ENCODE measurements around the gene MT1A. TPM values are rescaled to one million over a fixed set of nuclear protein-coding genes. Genes with fewer than 3 reads are reported as not detected.
"Not testable (repeated sequence)": the region's sequence is repeated elsewhere in the genome, so short reads cannot be mapped to it uniquely, and the experiment has no call there.

The MT1A gene
- total RNA-seq, 4 donors from 2014 or later, result 7.1 to 23.6 (median 16.8) TPM

DNA sequence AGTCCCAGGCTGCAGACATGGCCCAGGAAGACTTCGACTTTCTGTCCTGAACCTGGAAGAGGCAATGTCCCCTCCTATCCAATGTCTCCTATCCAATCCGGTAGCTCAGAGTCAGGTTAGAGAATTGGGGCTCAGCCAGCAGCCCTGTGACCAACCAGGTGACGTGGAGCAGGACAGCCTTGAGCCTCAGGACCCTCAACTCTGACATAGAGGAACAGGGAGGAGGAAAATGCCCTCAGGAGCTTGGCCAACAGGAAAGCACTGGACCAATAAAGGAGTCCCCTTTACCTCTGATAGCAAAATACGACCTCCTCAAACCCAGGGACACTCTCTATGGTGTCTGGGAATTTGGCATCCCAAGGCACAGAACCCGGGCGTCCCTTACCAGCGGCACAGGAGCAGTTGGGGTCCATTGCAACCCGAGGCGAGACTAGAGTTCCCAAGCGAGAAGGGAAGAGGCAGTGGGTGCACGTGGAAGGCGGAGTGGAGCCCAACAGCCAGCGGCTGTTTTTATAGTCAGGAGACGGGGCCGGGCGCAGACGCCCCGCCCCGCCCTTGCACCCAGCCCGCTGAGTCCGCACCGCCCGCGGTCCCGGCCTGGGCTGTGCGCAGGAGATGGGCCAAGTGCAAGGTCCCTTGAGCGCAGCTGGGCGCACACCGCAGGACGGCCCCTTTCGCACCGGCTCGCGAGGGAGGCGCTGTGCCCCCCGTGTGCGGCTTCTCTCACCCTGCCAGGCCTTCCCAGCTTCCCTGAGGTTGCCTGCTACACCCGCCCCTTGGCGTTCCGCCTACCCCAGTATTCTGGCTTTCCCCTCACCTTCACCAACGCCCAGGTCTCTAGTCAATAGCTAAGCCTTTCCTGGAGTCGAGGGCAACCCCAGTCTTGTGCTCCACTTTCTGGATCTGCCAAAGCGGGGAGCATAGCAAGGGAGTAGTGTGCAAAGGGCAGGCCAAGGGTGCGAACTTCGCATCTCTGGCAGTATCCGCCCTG lies 29.4 kb downstream of the MT1A start, which contains the start of gene MT1G:
Gene MT1G (minus strand): TSS at position 485 of the 991 bp plus-strand sequence. CDS start 72 bp downstream, at position 413.
- Histone ChIP-seq H3K36me3 (no peaks in the 10 kb centered on the region), H3K27ac (peak within 1 kb of the TSS; percentile 47 to 83 (median 65)), H3K27me3 (no peaks in the 10 kb centered on the region), H3K4me3 (replicated peaks in 1 of 3) (peak within 1 kb of the TSS in 2 of 3 donors; percentile 43 to 59), H3K4me1 (peaks cover 12 to 35% of the 10 kb centered on the region in 2 donors), H3K9me3 (no peaks in the 10 kb centered on the region)
- DNase-seq, result peak; percentile 87 to 89
- intact Hi-C loops (cut with DNase I), result no loop called here
- WGBS, 2 donors, result 14 to 24% methylated on average over 22 to 44 of the region's 46 CpGs
- TF ChIP-seq POLR2A (IDR thresholded peaks at IDR 0.05), result peak; percentile 94
- TF ChIP-seq, protein P1, sequence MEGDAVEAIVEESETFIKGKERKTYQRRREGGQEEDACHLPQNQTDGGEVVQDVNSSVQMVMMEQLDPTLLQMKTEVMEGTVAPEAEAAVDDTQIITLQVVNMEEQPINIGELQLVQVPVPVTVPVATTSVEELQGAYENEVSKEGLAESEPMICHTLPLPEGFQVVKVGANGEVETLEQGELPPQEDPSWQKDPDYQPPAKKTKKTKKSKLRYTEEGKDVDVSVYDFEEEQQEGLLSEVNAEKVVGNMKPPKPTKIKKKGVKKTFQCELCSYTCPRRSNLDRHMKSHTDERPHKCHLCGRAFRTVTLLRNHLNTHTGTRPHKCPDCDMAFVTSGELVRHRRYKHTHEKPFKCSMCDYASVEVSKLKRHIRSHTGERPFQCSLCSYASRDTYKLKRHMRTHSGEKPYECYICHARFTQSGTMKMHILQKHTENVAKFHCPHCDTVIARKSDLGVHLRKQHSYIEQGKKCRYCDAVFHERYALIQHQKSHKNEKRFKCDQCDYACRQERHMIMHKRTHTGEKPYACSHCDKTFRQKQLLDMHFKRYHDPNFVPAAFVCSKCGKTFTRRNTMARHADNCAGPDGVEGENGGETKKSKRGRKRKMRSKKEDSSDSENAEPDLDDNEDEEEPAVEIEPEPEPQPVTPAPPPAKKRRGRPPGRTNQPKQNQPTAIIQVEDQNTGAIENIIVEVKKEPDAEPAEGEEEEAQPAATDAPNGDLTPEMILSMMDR (IDR thresholded peaks at IDR 0.05), result no peak

DNA sequence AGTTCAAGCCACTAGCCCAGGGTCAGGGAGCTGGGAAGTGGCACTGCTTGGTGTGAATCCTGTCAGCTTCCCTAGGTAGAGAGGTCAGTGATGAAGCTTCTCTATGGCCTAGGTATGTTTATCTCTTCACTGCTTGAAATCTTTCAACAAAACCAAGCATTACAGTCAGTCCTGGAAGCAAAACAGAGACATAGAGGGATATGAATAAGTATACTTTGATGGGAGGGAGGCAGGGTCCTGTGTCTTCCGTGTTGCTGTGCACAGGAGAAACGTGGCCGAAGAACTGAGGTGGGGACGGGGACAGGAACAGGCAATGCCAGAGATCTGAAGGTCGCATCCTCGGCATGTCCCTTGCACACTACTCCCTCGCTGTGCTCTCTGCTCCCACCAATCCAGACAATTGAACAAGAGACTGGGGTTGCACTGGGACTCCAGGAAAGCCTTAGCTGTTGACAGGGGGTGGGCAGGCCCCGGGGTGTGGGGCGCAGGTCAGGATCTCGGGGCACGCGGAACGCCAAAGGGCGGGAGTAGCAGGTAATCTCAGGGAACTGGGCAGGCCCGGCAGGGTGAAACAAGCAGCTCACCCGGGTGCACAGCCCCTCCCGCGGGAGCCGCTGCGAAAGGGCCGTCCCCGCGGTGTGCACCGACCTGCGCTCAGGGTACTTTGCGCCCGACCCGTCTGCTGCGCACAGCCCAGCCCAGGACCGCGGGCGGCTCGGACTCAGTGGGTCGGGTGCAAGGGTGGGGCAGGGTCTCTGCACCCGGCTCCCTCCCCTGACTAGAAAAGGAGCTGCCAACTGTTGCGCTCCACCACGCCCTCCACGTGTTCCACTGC lies 30.8 kb downstream of the MT1A start, which contains the start of gene MT1H:
Gene MT1H (plus strand): TSS at position 810 of the 835 bp plus-strand sequence. CDS start 71 bp downstream, outside the sequence.
- intact Hi-C loops (cut with DNase I), result no loop called here
- TF ChIP-seq, protein P1 (IDR thresholded peaks at IDR 0.05), result no peak
- peak in 1 of 2 donors; percentile 61 for TF ChIP-seq POLR2A (IDR thresholded peaks at IDR 0.05)
- Histone ChIP-seq H3K4me3 (replicated peaks in 1 of 3) (peak within 1 kb of the TSS in 1 of 3 donors; percentile 2), H3K4me1 (peaks cover 12 to 35% of the 10 kb centered on the region in 2 donors), H3K9me3 (no peaks in the 10 kb centered on the region), H3K36me3 (no peaks in the 10 kb centered on the region), H3K27me3 (no peaks in the 10 kb centered on the region), H3K27ac (peak within 1 kb of the TSS in 1 of 3 donors; percentile 65)
- peak; percentile 58 to 66 for DNase-seq
- 42 to 51% methylated on average over 16 to 18 of the region's 38 CpGs for WGBS, 2 donors

DNA sequence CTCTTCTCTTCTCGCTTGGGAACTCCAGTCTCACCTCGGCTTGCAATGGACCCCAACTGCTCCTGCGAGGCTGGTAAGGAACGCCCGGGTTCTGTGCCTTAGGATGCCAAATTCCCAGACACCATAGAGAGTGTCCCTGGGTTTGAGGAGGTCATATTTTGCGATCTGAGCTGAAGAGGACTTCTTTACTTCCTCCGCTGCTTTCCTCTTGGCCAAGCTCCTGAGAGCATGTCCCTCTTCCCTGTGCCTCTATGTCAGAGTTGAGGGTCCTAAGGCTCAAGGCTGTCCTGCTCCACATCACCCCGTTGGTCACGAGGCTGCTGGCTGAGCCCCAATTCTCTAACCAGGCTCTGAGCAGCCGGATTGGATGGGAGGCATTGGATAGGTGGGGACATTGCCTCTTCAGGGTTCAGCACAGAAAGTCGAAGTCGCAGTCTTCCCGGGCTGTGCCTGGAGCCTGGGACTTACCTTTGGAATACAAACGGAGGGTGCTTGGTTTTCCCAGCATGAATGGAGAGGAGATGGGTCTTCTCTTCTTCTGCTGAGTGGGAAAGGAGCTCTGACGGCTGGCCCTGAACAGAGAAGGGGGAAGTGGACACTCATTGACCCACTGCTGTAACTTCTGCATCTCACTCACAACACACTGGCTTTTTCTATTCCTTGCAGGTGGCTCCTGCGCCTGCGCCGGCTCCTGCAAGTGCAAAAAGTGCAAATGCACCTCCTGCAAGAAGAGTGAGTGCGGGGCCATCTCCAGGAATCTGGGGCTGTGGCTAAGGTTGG lies 31.6 kb downstream of the MT1A start:
- intact Hi-C loops (cut with DNase I), result no loop called here
- peak; percentile 36 to 37 for DNase-seq
- WGBS, 2 donors, result 29% methylated on average over 19 of the region's 19 CpGs
- peak overlapping the region in 1 of 3 donors; percentile 2 for H3K4me3 ChIP-seq (replicated peaks in 1 of 3)
- H3K27me3 ChIP-seq, result no peaks in the 10 kb centered on the region
- H3K9me3 ChIP-seq, result no peaks in the 10 kb centered on the region
- peaks cover 12 to 35% of the 10 kb centered on the region in 2 donors for H3K4me1 ChIP-seq
- H3K36me3 ChIP-seq, result no peaks in the 10 kb centered on the region
- TF ChIP-seq, protein P1 (IDR thresholded peaks at IDR 0.05), result no peak
- TF ChIP-seq POLR2A (IDR thresholded peaks at IDR 0.05), result no peak
- no peak overlapping the region for H3K27ac ChIP-seq

DNA sequence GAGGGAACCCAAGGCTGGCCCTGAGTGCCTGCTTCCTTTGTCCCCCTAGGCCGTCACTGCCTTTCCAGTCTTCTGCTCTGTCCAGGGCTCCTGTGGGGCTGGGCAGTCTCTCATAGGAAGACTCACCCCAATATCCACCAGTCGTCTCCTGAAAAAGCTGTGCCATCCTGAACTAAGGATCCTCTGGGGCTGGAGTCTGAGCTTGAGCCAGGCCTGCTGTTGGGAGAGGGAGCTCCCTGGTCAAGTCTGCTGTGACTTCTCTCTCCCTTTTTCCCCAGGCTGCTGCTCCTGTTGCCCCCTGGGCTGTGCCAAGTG lies 32.1 kb downstream of the MT1A start:
- Histone ChIP-seq H3K4me3 (replicated peaks in 1 of 3) (no peak overlapping the region), H3K27me3 (no peaks in the 10 kb centered on the region), H3K4me1 (peaks cover 15 to 38% of the 10 kb centered on the region in 2 donors), H3K9me3 (no peaks in the 10 kb centered on the region), H3K36me3 (no peaks in the 10 kb centered on the region), H3K27ac (no peak overlapping the region)
- intact Hi-C loops (cut with DNase I), result no loop called here
- no peak for TF ChIP-seq POLR2A (IDR thresholded peaks at IDR 0.05)
- TF ChIP-seq, protein P1 (IDR thresholded peaks at IDR 0.05), result no peak
- no peak for DNase-seq
- WGBS, 2 donors, result 88 to 94% methylated on average over 2 of the region's 2 CpGs

DNA sequence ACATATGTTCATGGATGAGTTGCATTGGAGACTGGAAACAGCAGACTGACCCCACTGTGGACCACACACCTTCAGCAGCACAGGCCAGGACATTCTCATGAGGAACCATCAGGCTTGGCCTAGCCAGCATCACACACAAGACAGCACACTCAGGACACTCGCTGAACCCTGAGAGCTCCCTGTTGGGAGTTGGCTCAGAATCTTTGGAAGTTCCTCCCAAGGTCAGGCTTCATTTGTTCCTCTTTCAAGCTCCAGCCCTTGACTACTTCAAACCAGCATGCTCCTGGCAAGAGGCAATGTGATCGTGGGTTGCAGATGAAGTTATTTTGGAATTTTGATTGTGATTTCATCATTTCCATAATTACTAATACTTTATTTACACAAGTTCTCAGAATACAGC lies 33.2 kb downstream of the MT1A start:
- 58 to 60% methylated on average over 2 of the region's 2 CpGs for WGBS, 2 donors
- H3K27ac ChIP-seq; DNase-seq; H3K27me3 ChIP-seq; H3K4me3 ChIP-seq (replicated peaks in 1 of 3); H3K9me3 ChIP-seq; H3K36me3 ChIP-seq; intact Hi-C loops (cut with DNase I): not testable (repeated sequence)
- peaks cover 18 to 48% of the 10 kb centered on the region in 2 donors for H3K4me1 ChIP-seq

DNA sequence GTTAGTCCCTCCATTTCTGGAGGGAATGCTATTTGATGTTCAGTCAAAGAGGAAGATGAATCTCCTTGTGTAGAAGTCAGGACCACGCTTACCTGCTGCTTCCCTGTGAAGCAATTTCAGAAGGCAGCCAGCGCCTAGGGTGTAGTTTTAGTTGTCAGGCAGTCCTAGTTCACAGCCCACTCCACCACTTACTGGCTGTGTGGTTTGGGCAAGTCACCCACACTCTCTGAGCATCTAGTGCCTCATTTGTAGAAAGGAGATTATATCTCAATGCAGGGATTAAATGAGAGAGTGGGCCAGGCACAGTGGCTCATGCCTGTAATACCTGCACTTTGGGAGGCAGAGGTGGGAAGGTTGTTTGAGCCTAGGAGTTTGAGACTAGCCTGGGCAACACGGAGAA lies 33.7 kb downstream of the MT1A start:
- peaks cover 18 to 43% of the 10 kb centered on the region in 2 donors for H3K4me1 ChIP-seq
- H3K27me3 ChIP-seq; H3K36me3 ChIP-seq; H3K27ac ChIP-seq; H3K9me3 ChIP-seq; intact Hi-C loops (cut with DNase I); H3K4me3 ChIP-seq (replicated peaks in 1 of 3); DNase-seq: not testable (repeated sequence)
- 68 to 92% methylated on average over 3 of the region's 3 CpGs for WGBS, 2 donors

All from thyroid gland (tissue), 4 donors.